BJ (cell line): Measurements from ENCODE around the gene ENO1. TPM values are rescaled to one million over a fixed set of nuclear protein-coding genes. Genes with fewer than 3 reads are reported as not detected.
A peak's percentile ranks its signal among the peaks of the same experiment; 100 is the strongest.

ENCODE experiments used
- CTCF ChIA-PET: fragments of 350-600 bp; formaldehyde crosslinking; extraction: SDS; loops from one replicate; lab custom pipeline; 2021; ENCODE audit warnings: antibody characterized with exemption, inconsistent platforms; lab: Yijun Ruan, JAX
- POLR2A ChIA-PET: fragments of 300-600 bp; sonication (Branson Sonifier 250); formaldehyde crosslinking; extraction: SDS; loops from one replicate; lab custom pipeline; 2021; ENCODE audit warnings: antibody characterized with exemption; lab: Charles Lee
- DNase-seq: peaks from one replicate; pipeline ENCODE4 v3.0.0-alpha.2; 2011; ENCODE audit warnings: low read depth
- H3K27me3 ChIP-seq: 2 replicates; pipeline ENCODE4 v1.6.0; 2011; ENCODE audit warnings: low read length; ENCODE audit not compliant: control insufficient read depth, insufficient read depth
- H3K36me3 ChIP-seq: 2 replicates; pipeline ENCODE4 v1.5.1; 2011; ENCODE audit warnings: low read length; ENCODE audit not compliant: control insufficient read depth, insufficient read depth
- H3K4me3 ChIP-seq: 2 replicates; pipeline ENCODE4 v1.5.1; 2011; ENCODE audit warnings: low read depth, mild to moderate bottlenecking, control low read depth, low read length
- polyA plus RNA-seq: library from polyadenylated mRNA; depleted of rRNA; stranded (reverse); fragments of >200 nt; gene quantifications from 2 replicates; pipeline ENCODE4 v1.2.3, GENCODE V29; 2011
- TF ChIP-seq, protein P1 (sequence below): IDR thresholded peaks from 2 replicates; pipeline ENCODE4 v1.5.1; 2011; ENCODE audit warnings: low read depth, mild to moderate bottlenecking, control low read depth, inconsistent platforms, low read length, moderate library complexity; ENCODE audit not compliant: insufficient read depth

Gene ENO1
- polyA plus RNA-seq, 1 experiment = 2,253 TPM

DNA sequence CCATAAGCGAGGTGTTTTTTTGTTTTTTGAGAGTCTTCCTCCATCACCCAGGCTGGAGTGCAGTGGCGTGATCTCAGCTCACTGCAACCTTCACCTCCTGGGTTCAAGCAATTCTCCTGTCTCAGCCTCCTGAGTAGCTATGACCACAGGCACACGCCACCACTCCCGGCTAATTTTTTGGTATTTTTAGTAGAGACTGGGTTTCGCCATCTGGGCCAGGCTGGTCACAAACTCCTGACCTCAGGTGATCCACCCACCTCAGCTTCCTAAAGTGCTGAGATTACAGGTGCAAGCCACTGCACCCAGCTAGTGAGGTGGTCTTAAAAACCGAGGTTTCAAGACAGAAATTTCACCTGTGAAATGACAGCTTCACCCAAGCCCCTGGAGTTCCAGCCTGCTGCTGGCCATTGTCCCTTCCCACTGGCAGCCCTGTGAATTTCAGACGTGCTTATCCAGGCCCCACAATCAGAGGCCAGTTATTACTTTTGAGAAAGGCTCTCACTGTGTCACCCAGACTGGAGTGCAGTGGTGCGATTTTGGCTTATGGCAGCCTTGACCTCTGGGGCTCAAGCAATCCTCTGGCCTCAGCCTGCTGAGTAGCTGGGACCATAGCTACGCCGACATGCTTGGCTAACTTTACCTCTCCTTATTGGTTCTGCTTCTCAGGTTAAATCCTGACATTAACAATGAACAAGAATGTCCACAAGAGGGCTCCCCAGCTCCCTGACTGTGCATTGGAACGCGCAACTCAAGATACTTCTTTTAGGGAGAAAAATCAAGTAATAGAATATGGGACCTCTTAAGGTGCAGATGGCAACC lies 19.4 kb downstream of the ENO1 start:
- ChIA-PET POLR2A (interaction anchor here (0.8 kb wide), 1 partner anchor 14 kb away, joined by 4 read pairs; no protein-coding TSS in a partner anchor), CTCF (interaction anchor here (0.6 to 6.7 kb wide), 15 partner anchors 9 to 1044 kb away, joined by 3 to 49 read pairs (median 5); no protein-coding TSS in a partner anchor)
- Histone ChIP-seq H3K4me3 (no peak overlapping the region), H3K27me3 (no peaks in the 10 kb centered on the region), H3K36me3 (peaks cover 33% of the 10 kb centered on the region)
- no peak for DNase-seq
- TF ChIP-seq, protein P1, sequence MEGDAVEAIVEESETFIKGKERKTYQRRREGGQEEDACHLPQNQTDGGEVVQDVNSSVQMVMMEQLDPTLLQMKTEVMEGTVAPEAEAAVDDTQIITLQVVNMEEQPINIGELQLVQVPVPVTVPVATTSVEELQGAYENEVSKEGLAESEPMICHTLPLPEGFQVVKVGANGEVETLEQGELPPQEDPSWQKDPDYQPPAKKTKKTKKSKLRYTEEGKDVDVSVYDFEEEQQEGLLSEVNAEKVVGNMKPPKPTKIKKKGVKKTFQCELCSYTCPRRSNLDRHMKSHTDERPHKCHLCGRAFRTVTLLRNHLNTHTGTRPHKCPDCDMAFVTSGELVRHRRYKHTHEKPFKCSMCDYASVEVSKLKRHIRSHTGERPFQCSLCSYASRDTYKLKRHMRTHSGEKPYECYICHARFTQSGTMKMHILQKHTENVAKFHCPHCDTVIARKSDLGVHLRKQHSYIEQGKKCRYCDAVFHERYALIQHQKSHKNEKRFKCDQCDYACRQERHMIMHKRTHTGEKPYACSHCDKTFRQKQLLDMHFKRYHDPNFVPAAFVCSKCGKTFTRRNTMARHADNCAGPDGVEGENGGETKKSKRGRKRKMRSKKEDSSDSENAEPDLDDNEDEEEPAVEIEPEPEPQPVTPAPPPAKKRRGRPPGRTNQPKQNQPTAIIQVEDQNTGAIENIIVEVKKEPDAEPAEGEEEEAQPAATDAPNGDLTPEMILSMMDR = peak; percentile 63

DNA sequence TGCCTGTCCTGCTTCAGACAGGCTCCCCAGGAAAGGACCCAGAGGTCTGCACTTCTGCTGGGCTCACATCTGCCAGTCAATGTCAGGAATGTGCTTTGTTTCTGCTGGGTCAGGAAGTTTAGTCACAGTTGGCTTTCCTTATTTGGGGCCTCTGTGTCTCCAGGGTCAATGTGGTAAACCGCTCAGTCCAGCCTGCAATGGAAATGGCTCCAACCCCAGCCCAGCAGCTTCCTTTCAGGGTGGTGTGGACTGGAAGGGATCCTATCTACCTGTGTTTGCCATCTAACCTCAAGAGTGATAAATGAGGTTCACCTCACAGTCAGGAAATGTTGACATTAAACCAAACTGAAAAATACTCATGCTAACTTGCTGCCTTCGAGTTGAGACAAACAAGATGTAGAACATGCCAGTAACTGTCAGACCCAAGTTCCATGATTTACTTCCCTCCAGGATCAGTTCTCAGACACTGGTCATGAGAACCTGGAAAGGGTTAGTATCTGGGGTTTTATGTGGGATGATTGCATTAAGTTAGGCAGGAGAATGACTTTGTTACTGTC lies 20.3 kb downstream of the ENO1 start:
- DNase-seq = no peak
- no peak overlapping the region for H3K4me3 ChIP-seq

DNA sequence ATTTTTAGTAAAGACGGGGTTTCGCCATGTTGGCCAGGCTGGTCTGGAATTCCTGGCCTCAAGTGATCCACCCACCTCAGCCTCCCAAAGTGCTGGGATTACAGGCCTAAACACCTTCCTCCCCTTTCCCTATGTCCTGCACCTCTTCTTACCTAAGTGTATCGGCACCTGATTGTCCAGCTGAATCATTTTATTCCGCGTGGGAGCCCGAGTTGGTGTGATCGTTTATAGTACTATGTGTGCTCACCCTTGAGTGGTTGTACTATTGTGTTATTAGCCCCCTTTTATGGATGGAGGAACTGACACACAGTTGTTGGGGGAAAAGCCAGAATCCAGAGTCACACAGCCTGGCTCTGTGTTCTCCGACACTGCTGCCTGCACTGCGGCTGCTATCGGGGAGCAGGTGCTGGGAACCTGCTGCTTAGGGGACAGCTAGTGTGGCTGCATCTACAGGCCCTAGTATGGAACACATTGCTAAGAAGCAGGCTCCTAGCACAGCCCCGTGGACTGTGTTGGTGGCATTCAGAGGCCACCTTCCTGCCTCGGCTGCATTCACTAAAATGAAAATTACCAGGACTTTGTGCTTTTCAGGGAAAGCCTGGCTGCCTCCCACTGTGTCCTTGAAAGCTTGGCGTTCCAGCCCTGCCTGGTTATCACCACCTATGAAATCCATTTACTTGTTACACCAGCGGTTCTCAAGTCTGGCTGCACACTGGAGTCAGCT lies 21.6 kb downstream of the ENO1 start:
- no peak overlapping the region for H3K4me3 ChIP-seq
- ChIA-PET CTCF (interaction anchor here (0.6 to 6.7 kb wide), 6 partner anchors 8 to 491 kb away, joined by 3 to 49 read pairs (median 10); no protein-coding TSS in a partner anchor), POLR2A (interaction anchor here (0.6 kb wide), 1 partner anchor 683 kb away, joined by 3 read pairs; the partner anchor contains the start of gene SLC25A33)
- H3K36me3 ChIP-seq = peaks cover 15% of the 10 kb centered on the region
- TF ChIP-seq, protein P1 = no peak
- no peaks in the 10 kb centered on the region for H3K27me3 ChIP-seq
- DNase-seq = no peak

More for the DNA sequence above, 20.3 kb downstream of the ENO1 start:
- ChIA-PET POLR2A (interaction anchor here (0.8 kb wide), 1 partner anchor 15 kb away, joined by 4 read pairs; no protein-coding TSS in a partner anchor), CTCF (interaction anchor here (0.7 to 6.7 kb wide), 11 partner anchors 9 to 288 kb away, joined by 3 to 49 read pairs (median 6); no protein-coding TSS in a partner anchor)
- TF ChIP-seq, protein P1 = no peak
- H3K36me3 ChIP-seq = peaks cover 24% of the 10 kb centered on the region
- no peaks in the 10 kb centered on the region for H3K27me3 ChIP-seq

- DNase-seq = no peak
- no peaks in the 10 kb centered on the region for H3K27me3 ChIP-seq
- POLR2A ChIA-PET = no interaction called here
- H3K4me3 ChIP-seq = no peak overlapping the region
- TF ChIP-seq, protein P1 = no peak
- CTCF ChIA-PET = no interaction called here
- peaks cover 3% of the 10 kb centered on the region; the same call in 1 of the 2 replicates for H3K36me3 ChIP-seq
Observed at GRCh38 chr1:8854240-8854639, 24.2 kb downstream of the ENO1 start.
